HepG2 (cell line): ENCODE results near the gene TCEA3. TPM values are rescaled to one million over a fixed set of nuclear protein-coding genes. Genes with fewer than 3 reads are reported as not detected.

ENCODE experiments used
- CHD2 ChIP-seq: IDR thresholded peaks from 2 replicates; pipeline ENCODE4 v1.6.1; 2011; ENCODE audit warnings: low read depth, low read length, improper control_type of control experiment
- DMTF1 ChIP-seq: sonication (generic); formaldehyde crosslinking; IDR thresholded peaks from 2 replicates; pipeline ENCODE4 v1.4.0; 2020; ENCODE audit warnings: mild to moderate bottlenecking, missing genetic modification reagents
- DPF2 ChIP-seq: sonication (generic); formaldehyde crosslinking; IDR thresholded peaks from 2 replicates; pipeline ENCODE4 v1.4.0; 2020; ENCODE audit warnings: mild to moderate bottlenecking, low read depth, missing genetic modification reagents, borderline replicate concordance
- FOXP1 ChIP-seq, 2 experiments: fragments of 450-650 bp in 1 of 2; IDR thresholded peaks; 2 replicates each; pipeline ENCODE4 v1.6.1; 2017 to 2018; ENCODE audit warnings: antibody characterized with exemption in 1 of 2
- JUNB ChIP-seq: sonication (generic); formaldehyde crosslinking; IDR thresholded peaks from 2 replicates; pipeline ENCODE4 v1.8.0; 2022; ENCODE audit warnings: missing genetic modification reagents, mild to moderate bottlenecking, borderline replicate concordance
- PBX3 ChIP-seq: sonication (generic); formaldehyde crosslinking; IDR thresholded peaks from 2 replicates; pipeline ENCODE4 v1.8.1; 2023; ENCODE audit warnings: missing genetic modification reagents, inconsistent platforms, borderline replicate concordance
- RARA ChIP-seq: IDR thresholded peaks from 2 replicates; pipeline ENCODE4 v1.6.1; 2016; ENCODE audit warnings: missing genetic modification reagents, missing compliant biosample characterization
- REXO4 ChIP-seq: sonication (generic); formaldehyde crosslinking; IDR thresholded peaks from 2 replicates; pipeline ENCODE4 v1.8.0; 2022; ENCODE audit warnings: missing genetic modification reagents, mild to moderate bottlenecking, borderline replicate concordance
- RFXANK ChIP-seq: IDR thresholded peaks from 2 replicates; pipeline ENCODE4 v1.6.1; 2016
- SRY ChIP-seq: sonication (generic); formaldehyde crosslinking; IDR thresholded peaks from 2 replicates; pipeline ENCODE4 v1.8.0; 2022; ENCODE audit warnings: mild to moderate bottlenecking, missing genetic modification reagents
- TCF7L2 ChIP-seq: IDR thresholded peaks from 2 replicates; pipeline ENCODE4 v1.6.1; 2011; ENCODE audit warnings: mild to moderate bottlenecking, low read depth, low read length, moderate library complexity
- ZBED4 ChIP-seq: sonication (generic); formaldehyde crosslinking; IDR thresholded peaks from 2 replicates; pipeline ENCODE4 v1.4.0; 2020; ENCODE audit warnings: missing genetic modification reagents, borderline replicate concordance
- ZNF180 ChIP-seq: sonication (generic); formaldehyde crosslinking; IDR thresholded peaks from 2 replicates; pipeline ENCODE4 v1.4.0; 2020; ENCODE audit warnings: low read depth, missing genetic modification reagents, borderline replicate concordance
- ZNF264 ChIP-seq: sonication (generic); formaldehyde crosslinking; IDR thresholded peaks from 2 replicates; pipeline ENCODE4 v1.4.0; 2020; ENCODE audit warnings: missing genetic modification reagents
- ZNF329 ChIP-seq: sonication (generic); formaldehyde crosslinking; IDR thresholded peaks from 2 replicates; pipeline ENCODE4 v1.9.0; 2021; ENCODE audit warnings: low read depth, mild to moderate bottlenecking, missing genetic modification reagents
- ZNF34 ChIP-seq: sonication (generic); formaldehyde crosslinking; IDR thresholded peaks from 2 replicates; pipeline ENCODE4 v1.4.0; 2020; ENCODE audit warnings: mild to moderate bottlenecking, missing genetic modification reagents, borderline replicate concordance
- ZNF567 ChIP-seq: sonication (generic); formaldehyde crosslinking; IDR thresholded peaks from 2 replicates; pipeline ENCODE4 v1.8.1; 2023; ENCODE audit warnings: mild to moderate bottlenecking, missing genetic modification reagents, borderline replicate concordance
- ZNF770 ChIP-seq: sonication (generic); formaldehyde crosslinking; IDR thresholded peaks from 2 replicates; pipeline ENCODE4 v1.5.0; 2020; ENCODE audit warnings: mild to moderate bottlenecking, missing genetic modification reagents
- ZSCAN9 ChIP-seq: IDR thresholded peaks from 2 replicates; pipeline ENCODE4 v1.6.1; 2016; ENCODE audit warnings: borderline replicate concordance
- polyA plus RNA-seq, 8 experiments: library from polyadenylated mRNA; depleted of rRNA in 3 of 8; stranded (reverse) in 7 of 8; unstranded in 1 of 8; fragments of >200 nt; fragmentation: Illumina TruSeq in 4 of 8; extraction: Trizol in 4 of 8; gene quantifications; 2 replicates each; pipeline versions ENCODE4 v1.2.1 to v1.2.3, GENCODE V29; 2011 to 2016; ENCODE audit warnings: low read depth in 4 of 8, missing spikeins in 1 of 8, mixed read lengths in 1 of 8; ENCODE audit not compliant: insufficient read depth in 1 of 8
- total RNA-seq, 5 experiments: library from RNA; depleted of rRNA; stranded (reverse); fragments of >200 nt; fragmentation: Illumina TruSeq; extraction: Trizol; gene quantifications; 2 replicates each; pipeline ENCODE4 v1.2.3, GENCODE V29; 2016; ENCODE audit warnings: low read depth in 1 of 5

Gene TCEA3
- total and polyA plus RNA-seq, 2 of the 13 experiments (the other 11 are each of a cell fraction or from before 2014, with no cell fraction given): 55.5 to 84.6 TPM

GRCh38 chr1:23344111-23344986, 80.2 kb downstream of the TCEA3 start, which contains the start of gene HNRNPR (continued):
- TF ChIP-seq ZSCAN9 (CRISPR knock-in tag) (no peak), CHD2 (peak; percentile 51), RFXANK (no peak), DMTF1 (no peak), ZNF180 (CRISPR knock-in tag) (no peak), ZBED4 (CRISPR knock-in tag) (no peak; the same call in 1 of the 2 replicates), RARA (peak; percentile 20; the same call in 1 of the 2 replicates), DPF2 (no peak), ZNF329 (no peak), ZNF34 (0 out of 2 replicates have a peak, but pooled peaks have one; percentile 15), SRY (CRISPR knock-in tag) (peak; percentile 23), JUNB (CRISPR knock-in tag) (no peak), ZNF264 (CRISPR knock-in tag) (peak; percentile 61), FOXP1 (IDR thresholded peaks at IDR 0.05) (no peak), FOXP1 (CRISPR knock-in tag; IDR thresholded peaks at IDR 0.05) (no peak), ZNF567 (peak; percentile 62; the same call in 1 of the 2 replicates), TCF7L2 (no peak), ZNF770 (peak; percentile 53; the same call in 1 of the 2 replicates), PBX3 (CRISPR knock-in tag) (peak; percentile 90), REXO4 (CRISPR knock-in tag) (no peak)
